Measurements from ENCODE around the gene BABAM2. TPM values are rescaled to one million over a fixed set of nuclear protein-coding genes. Genes with fewer than 3 reads are reported as not detected.

BABAM2 gene
- total and polyA plus RNA-seq, 7 donors: 34.2 to 74.5 (median 52.3) TPM

DNA sequence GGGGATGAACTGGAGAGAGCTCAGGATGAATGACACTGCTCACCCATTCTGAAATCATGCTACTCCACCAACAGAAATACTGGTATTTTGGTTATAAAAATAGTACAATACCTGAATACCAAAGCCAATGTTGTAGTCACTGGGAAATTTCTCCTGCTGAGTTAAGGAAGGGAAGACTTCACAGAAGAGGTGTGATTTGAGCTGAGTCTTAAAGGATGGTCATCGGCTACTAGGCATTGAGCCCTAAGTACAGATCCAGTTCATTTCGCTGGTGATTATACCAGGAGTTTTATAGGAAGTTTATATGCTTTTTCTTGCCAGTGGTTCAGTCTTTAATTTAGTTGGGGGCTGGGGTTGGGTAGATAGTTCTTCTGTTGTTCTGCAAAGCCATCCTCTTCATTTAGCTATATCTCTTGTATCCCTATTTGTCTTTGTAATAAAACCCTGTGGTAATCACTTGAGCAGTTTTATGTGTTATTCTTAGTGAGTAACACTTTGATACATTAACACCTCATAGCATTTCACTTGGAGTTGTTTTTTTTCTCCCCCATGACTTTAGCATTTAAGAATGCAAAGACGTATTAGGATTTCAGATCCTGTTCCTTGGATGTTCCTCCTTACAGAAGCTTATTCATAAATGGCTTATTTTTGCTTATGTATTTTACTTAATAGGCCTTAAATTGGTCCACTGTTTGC lies 262.2 kb downstream of the BABAM2 start:
- H3K9me3 ChIP-seq: peaks cover 15% of the 10 kb centered on the region
- peak overlapping the region; percentile 44 for H3K27ac ChIP-seq
- intact Hi-C loops (cut with DNase I): no loop called here
- ATAC-seq: peak in 3 of 4 donors; percentile 66 to 90 (median 76)
- TF ChIP-seq CTCF (IDR thresholded peaks at IDR 0.05): no peak
- WGBS, 3 donors: 48 to 74% (median 57%) methylated on average over 3 of the region's 3 CpGs
- H3K27me3 ChIP-seq (ENCODE audit: insufficient read depth in 3 of 3, low read length in 2 of 3): no peaks in the 10 kb centered on the region
- no peak for DNase-seq
- no peak overlapping the region for H3K4me3 ChIP-seq
- no peaks in the 10 kb centered on the region for H3K36me3 ChIP-seq (ENCODE audit: insufficient read depth in 1 of 2, low read depth in 1 of 2)
- H3K4me1 ChIP-seq: peaks cover 29% of the 10 kb centered on the region

DNA sequence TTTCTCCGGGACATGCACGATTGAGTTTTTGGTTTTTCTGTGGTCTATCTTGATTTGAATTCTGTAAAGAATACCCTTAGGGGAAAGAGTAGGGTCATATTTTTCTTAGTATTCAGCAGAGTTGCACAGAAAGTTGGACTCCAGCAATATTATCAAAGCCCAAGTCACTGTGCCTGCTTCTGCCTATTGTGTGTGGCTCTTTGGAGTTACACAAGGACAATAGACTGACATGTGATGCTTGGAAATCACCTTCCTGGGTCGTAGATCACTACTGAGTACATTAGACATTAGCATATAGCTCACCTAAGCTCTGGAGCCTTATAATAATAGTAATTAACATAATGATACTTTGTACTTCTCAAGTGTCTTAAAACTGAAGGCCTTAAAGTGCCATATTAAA lies 263.3 kb downstream of the BABAM2 start:
- H3K27me3 ChIP-seq (ENCODE audit: insufficient read depth in 3 of 3, low read length in 2 of 3): no peaks in the 10 kb centered on the region
- ATAC-seq (no peak), DNase-seq (no peak)
- H3K9me3 ChIP-seq: peaks cover 15% of the 10 kb centered on the region
- TF ChIP-seq CTCF (IDR thresholded peaks at IDR 0.05): no peak
- intact Hi-C loops (cut with DNase I): no loop called here
- WGBS, 3 donors: 86 to 91% (median 88%) methylated on average over 3 of the region's 3 CpGs
- peaks cover 20% of the 10 kb centered on the region for H3K4me1 ChIP-seq
- no peak overlapping the region for H3K27ac ChIP-seq
- H3K4me3 ChIP-seq: no peak overlapping the region
- H3K36me3 ChIP-seq (ENCODE audit: insufficient read depth in 1 of 2, low read depth in 1 of 2): no peaks in the 10 kb centered on the region

GRCh38 chr2:28155086-28155485 lies 264.6 kb downstream of the BABAM2 start:
- H3K36me3 ChIP-seq (ENCODE audit: insufficient read depth in 1 of 2, low read depth in 1 of 2): no peaks in the 10 kb centered on the region
- ATAC-seq: no peak
- intact Hi-C loops (cut with DNase I): no loop called here

GRCh38 chr2:28155627-28156026 lies 265.1 kb downstream of the BABAM2 start:
- no peaks in the 10 kb centered on the region for H3K36me3 ChIP-seq (ENCODE audit: insufficient read depth in 1 of 2, low read depth in 1 of 2)
- no peak for DNase-seq
- ATAC-seq: no peak
- H3K27ac ChIP-seq: no peak overlapping the region
- peaks cover 15% of the 10 kb centered on the region for H3K9me3 ChIP-seq
- TF ChIP-seq CTCF (IDR thresholded peaks at IDR 0.05): peak; percentile 40
- no peak overlapping the region for H3K4me3 ChIP-seq
- intact Hi-C loops (cut with DNase I): no loop called here
- peaks cover 18% of the 10 kb centered on the region for H3K4me1 ChIP-seq
- WGBS, 3 donors: 48 to 70% (median 66%) methylated on average over 1 of the region's 1 CpG
- H3K27me3 ChIP-seq (ENCODE audit: insufficient read depth in 3 of 3, low read length in 2 of 3): no peaks in the 10 kb centered on the region

More at GRCh38 chr2:28155086-28155485, 264.6 kb downstream of the BABAM2 start:
- no peak overlapping the region for H3K27ac ChIP-seq
- no peak for TF ChIP-seq CTCF (IDR thresholded peaks at IDR 0.05)
- no peak for DNase-seq
- H3K4me1 ChIP-seq: peaks cover 18% of the 10 kb centered on the region
- H3K27me3 ChIP-seq (ENCODE audit: insufficient read depth in 3 of 3, low read length in 2 of 3): no peaks in the 10 kb centered on the region
- WGBS, 3 donors: 94 to 99% (median 98%) methylated on average over 4 of the region's 4 CpGs
- H3K9me3 ChIP-seq: peaks cover 15% of the 10 kb centered on the region
- H3K4me3 ChIP-seq: no peak overlapping the region

- no peak for DNase-seq
- Histone ChIP-seq H3K4me3 (no peak overlapping the region), H3K27me3 (ENCODE audit: insufficient read depth in 3 of 3, low read length in 2 of 3) (no peaks in the 10 kb centered on the region), H3K36me3 (ENCODE audit: insufficient read depth in 1 of 2, low read depth in 1 of 2) (no peaks in the 10 kb centered on the region), H3K9me3 (peaks cover 15% of the 10 kb centered on the region), H3K4me1 (peaks cover 25% of the 10 kb centered on the region), H3K27ac (no peak overlapping the region)
- WGBS, 3 donors: 92 to 98% (median 95%) methylated on average over 2 of the region's 2 CpGs
- no peak for TF ChIP-seq CTCF (IDR thresholded peaks at IDR 0.05)
- intact Hi-C loops (cut with DNase I): no loop called here
- ATAC-seq: no peak
Measured at GRCh38 chr2:28158791-28159190, 268.3 kb downstream of the BABAM2 start.
